ENCODE data around the gene WRAP73.

WRAP73 gene

DNA sequence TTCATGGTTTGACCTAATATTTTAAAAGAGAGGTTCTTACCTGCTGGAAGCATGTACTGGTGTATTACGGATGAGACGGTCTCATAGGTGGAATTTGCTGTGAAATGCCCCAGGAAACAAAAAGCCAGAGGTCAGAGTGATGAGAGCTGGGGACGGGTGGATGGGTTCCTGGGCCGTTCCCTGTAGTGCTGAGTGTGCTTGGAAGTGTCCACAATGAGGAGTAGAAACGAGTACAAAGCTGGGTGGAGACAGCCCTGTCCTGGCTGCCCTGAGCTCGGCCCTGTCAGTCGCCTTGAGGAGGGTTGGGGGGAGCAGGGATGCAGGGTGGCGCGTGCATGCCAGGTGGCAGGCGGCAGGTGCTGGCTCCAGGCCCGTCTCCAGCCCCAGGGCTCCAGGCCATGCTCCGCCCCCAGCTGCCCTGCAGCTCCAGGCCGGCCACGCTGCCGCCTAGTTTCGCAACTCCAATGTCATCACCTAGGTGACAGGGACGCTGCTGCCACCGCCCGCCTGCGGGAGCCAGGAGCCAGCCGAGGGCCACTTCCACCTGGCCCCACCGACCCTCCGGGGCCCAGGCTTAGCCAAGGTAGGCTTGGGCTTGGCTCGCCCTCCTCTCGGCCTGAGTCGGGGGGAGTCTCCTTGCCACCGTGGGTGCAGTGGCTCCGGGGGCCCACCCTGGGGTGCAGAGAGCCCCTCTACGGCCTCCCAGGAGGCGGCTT is 18.8 kb upstream of the WRAP73 start:
- peak; percentile 86 for DNase-seq (ENCODE audit: low spot score)

DNA sequence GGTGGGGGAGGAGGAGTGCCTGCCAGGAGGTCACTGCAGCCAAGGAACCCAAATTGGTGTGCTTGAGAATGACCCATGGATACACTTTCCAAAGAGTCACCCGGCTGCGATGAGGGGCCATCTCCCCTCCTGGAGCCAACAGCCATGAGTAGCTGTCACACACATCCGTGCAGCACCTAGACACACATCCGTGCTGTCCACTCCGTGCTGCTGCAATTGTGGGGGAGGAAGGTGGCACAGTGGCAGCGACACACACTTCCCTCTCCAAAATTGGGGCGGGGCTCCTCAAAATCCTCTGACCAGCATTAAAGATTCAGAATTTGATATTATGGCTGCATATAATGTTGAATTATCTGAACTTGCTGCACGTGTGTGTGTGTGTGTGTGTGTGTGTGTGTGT is 18.2 kb upstream of the WRAP73 start:
- DNase-seq (ENCODE audit: low spot score), result no peak

DNA sequence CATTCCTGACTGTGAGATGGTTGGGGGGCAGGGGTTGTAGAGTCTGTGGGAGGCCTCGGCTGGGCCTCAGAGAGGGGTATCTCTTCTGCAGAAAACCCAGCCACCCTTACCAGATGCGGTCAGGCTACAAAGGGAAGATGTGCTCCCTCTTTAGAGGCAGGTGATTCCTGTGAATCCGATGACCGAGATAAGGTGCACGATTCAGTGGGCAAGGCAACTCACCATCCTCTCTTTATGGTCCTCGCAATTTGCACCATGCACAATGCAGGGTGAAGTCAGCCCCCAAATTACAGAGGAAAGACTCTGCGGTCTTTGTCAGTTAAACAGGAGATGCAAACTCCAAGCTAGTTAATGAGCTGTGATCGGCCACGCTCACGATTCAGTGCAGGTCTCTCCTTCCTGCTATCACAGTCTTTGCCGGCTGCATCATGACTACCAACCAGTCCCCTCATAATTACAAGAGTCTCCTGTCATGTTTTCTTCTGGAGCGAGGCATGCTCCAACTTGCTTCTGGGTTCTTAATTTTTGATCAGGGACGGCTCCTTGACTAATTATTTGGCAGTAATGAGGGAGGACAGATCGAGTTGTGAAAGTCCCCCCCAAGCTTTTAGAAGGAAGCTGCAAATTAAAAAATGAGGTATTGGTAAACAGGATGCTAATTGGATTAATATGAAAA is 14.9 kb upstream of the WRAP73 start:
- DNase-seq (ENCODE audit: low spot score), result no peak

DNA sequence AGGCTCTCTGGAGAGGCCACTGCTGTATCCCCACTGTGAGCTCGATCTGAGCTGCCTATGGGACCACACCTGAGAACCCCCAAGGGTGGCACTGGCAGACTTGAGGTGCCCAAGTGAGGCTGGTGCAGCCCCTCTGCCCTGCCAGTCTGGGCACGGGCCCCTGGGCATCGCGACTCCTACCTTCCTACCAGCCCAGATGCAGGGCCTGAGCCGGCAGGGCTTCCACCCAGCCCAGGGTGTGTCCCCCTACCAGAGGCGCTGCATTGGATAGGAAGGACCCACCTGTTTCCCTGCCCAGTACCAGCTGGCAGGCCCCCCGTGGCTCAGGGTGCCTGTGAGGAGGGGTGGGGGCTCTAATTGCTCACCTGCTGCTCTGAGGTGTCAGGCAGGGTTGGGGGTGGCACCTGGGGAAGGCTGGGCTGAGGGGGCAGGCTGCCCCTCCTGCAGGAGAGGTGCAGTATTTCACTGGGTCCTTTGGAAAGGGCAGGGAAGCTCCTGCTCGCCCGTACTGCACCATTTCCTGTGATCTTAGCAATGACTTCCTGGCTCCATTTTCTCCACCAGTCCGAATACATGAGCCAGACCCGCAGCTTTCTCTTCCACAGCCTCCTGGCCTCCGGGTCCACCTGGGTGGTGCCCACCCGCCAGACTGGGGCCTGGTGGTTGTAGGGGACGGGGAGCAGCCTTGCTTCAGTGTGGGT is 14.2 kb upstream of the WRAP73 start:
- DNase-seq (ENCODE audit: low spot score), result no peak

DNA sequence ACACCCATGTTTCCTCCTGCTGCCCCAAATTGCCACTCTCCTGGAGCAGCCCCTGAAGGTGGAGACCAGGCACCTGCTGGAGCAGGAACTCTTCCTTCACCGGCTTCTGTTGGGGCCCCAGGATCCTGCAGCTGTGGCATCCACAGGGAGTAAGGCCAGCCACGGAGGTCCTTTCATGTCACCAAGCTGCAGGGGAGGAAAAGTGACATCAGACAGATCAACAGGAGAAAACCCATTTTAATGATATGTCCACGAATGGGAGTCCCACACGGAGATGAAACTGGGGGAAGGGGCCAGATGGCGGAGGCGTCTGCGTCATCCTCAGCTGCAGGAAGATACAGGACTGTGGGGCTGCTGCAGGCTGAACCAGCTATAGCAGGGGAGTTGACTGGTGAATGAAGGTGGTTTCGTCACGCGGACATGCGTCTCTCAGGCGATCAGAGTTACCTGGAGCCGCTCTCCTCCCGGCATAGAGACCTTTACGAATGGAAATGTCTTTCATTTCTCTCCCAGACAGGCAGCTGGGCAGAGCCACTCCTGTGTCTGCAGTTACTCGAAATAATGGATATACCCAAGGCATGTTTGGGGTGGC is 12.3 kb upstream of the WRAP73 start:
- no peak for DNase-seq (ENCODE audit: low spot score)

DNA sequence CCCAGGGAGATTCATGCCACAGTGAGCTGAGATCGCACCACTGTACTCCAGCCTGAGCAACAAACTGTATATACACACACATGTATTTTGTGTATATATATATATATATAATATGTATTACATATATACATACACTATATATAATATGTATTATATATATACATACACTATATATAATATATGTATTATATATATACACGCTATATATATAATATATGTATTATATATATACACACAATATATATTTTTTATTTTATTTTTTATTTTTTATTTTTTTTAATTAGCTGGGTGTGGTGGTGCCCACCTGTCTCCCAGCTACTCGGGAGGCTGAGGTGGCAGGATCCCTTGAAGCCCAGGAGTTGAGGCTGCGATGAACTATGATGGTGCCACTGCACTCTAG is 11.7 kb upstream of the WRAP73 start:
- no peak for DNase-seq (ENCODE audit: low spot score)

DNA sequence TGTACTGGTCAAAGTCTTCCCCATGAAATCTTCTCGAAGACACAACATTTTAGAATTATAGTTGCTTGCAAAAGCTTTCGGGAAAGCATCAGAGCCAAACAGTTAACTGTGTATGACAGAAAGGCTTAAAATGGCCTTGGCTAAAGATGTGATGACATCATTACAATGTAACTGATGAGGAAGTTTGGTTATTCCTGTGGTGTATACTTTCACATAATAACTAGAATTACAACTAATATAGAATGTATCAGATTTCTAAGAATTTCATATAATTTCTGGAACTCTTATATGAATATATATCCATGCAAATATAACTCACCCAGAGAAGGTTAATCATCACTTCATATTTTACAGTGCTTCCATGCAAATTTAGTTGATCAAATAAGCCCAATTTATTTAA is 10.8 kb upstream of the WRAP73 start:
- no peak for DNase-seq (ENCODE audit: low spot score)

DNA sequence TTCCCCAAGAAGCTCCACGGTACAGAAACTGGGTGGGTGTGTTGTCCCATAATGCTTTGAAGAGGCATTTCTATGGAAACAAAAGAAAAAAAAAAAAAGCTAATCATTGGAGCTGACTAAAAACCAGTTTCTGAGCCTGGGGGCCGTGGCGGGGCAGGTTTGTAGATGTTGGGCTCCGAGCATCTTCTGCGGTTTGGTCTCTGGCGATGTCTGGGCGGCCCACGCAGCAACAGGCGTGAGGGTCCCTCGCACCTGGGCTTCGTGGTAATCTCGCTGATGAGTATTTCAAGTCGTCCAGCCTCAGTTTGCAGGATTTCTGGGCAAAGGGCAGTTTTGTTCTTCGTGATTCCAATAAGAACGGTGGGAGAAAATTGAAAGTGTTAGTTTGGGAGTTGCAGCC is 9.2 kb upstream of the WRAP73 start:
- DNase-seq (ENCODE audit: low spot score), result no peak

DNA sequence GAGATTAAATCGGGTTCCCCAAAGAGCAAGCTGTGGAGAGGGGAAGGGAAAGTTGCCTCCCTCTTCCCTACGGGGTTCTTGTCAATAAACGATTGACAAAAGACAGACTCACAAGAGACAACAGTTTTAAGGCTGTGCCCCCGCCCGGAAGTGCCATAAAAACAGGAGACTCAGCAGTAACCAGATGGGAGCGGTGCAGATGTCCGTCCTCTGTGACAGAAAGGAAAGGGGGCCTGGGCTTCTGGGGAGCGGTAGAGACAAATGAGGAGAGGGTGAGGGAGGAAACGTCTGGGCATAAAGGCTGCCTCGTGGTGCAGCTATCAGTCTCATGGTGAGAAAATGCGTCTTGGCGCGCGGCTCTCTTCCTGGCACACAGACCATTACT is 8.3 kb upstream of the WRAP73 start:
- no peak for DNase-seq (ENCODE audit: low spot score)

DNA sequence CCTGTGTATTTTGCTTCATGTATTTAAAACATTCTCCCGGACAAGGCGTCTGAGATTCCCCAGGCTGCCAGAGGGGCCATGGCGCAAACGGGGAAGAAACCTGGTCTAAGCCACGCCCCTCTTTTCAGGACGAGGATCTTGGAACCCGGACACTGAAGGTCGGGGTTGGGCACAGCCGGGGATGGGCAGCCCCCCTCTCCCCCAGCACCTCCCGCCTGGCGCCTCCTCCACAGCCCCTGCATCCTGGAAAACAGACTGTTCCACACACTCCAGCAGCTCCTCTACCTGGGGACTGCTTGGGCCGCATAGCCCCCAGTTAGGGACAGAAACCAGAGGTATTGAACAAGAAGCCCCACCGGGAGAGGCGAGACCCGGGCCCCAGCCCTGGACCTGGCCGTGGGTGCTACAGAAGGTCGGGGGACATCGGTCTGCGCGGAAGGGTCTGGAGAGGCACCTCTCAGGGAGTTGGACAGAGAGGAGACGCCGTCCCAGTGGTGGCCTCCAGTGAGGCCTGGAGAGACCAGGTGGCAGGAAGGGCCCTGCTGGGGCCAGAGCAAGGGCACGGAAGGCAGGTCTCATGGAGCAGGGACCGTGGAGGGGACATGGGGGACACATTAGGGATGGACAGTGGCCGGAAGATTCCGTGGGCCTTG is 7.8 kb upstream of the WRAP73 start:
- DNase-seq (ENCODE audit: low spot score), result no peak

DNA sequence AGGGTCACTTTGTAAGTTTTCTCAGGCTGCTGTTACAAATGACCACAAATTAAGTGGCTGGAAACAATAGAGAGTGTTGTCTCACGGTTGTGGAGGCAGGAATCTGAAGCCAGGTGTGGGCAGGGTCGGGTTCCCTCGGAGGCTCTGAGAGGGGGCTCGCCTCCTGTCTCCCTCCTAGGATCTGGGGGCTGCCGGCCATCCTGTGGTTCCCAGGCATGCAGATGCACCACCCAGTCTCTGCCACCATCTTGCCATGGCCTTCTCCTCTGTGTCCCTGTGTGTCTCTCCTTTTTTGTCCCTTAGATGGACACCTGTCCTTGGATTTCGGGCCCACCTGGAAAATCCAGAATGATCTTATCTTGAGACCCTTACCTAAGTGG is 7.2 kb upstream of the WRAP73 start:
- no peak for DNase-seq (ENCODE audit: low spot score)

DNA sequence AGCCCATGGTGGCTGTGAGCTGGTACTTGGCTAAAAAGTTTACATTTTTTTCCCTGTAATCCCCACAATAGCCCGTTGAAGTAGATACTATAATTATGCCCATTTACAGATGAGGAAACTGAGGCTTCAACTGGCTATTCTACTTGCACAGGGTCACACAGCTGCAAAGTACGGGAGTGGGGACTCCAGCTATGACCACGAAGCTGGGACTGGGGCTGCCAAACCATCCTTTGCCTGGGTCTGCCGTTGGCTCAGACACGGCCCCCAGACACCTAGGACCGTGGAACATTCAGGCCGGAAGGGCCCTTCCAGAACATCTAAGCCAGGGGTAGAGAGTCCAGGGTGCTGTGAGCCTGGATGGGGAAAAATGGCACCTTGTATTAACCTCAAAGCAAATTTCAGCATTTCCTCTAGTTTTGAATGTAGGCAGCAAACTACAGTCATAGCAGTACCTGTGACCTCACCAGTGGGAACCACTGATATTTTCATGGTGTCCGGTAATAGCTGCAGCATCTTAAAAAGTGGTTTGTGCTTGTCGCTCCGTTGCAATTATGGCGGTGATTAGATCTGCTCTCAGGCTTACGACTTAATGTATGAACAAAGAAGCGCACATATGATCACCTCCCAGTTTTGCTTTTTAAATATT is 6.7 kb upstream of the WRAP73 start:
- DNase-seq (ENCODE audit: low spot score), result no peak

DNA sequence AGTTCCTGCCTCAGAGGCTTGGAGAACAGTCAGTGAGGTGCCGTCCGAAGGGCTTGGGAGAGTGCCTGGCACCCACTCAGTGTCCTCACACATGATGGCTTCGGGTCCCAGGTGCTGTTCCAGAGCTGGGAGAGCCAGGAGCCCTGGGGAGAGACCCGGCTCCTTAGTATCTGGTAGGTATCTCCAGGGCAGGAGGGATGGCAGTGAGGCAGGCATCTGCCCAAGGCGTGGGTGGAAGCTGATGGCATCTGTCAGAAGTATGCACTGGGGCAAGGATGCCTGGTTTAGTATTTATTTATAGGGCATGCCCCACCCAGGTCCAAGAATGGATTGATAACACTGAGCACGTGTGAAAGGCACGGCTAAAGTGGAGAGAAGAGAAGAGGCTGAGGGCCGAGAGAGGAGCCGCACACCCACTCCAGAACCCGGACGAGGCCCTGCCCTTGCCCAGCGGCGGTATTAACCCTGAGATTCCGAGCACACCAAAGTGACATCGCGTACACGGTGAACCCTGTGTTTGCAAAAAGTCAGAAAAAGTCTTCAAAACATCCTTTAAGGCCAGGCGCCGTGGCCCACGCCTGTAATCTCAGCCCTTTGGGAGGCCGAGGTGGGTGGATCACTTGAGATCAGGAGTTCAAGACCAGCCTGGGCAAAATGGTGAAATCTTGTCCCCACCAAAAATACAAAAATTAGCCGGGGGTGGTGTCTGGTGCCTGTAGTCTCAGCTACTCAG is 4.8 kb upstream of the WRAP73 start:
- no peak for DNase-seq (ENCODE audit: low spot score)

DNA sequence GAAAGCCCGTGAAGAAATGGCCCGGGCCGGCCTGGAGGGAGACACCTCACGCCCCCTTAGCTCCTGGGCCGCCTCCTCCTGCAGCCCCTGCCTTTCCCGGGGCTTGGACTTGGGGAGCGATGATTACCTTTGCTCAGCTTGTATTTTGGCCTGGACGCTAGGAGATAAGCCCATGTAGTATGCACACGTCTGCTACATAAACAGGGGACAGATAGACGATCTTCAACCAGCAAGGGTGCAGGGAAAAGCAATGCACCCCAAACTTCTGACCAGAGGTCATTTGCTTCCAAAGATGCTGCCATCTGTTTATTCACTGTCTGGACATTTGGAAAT is 3.3 kb upstream of the WRAP73 start:
- no peak for DNase-seq (ENCODE audit: low spot score)

DNA sequence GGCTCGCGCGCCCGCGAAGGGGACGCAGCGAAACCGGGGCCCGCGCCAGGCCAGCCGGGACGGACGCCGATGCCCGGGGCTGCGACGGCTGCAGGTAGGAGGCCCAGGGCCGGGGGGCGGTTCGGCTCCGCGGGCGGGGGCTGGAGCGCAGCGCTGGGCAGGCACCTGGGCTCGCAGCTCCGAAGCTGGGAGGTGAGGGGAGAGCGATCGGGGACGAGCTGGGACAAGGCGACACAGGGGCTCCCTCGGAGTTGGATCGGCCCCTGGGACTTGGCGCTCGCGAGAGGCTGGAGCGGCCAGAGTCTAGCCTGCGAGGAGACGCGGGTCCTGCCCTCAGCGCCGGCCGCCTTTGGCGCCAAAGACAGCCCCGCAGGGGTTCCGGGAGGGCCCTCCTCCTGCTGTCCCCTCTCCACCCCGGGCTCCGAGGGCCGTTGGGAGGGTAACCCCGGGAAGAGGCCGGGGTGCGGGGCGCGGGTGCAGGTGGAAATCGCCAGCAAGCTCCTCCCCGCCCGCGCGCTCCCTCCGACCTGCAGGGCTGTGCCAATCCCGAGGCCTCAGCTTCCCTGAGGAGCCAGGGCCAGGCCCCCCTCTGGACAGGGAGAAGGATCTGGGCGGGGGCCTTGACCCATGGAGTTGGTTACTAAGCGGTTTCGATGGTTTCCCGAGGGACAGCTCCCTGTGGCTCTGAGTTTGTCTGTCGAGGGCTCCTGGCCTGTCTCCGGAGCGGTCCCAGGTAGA is 2.8 kb upstream of the WRAP73 start:
- peak; percentile 40 for DNase-seq (ENCODE audit: low spot score)

DNA sequence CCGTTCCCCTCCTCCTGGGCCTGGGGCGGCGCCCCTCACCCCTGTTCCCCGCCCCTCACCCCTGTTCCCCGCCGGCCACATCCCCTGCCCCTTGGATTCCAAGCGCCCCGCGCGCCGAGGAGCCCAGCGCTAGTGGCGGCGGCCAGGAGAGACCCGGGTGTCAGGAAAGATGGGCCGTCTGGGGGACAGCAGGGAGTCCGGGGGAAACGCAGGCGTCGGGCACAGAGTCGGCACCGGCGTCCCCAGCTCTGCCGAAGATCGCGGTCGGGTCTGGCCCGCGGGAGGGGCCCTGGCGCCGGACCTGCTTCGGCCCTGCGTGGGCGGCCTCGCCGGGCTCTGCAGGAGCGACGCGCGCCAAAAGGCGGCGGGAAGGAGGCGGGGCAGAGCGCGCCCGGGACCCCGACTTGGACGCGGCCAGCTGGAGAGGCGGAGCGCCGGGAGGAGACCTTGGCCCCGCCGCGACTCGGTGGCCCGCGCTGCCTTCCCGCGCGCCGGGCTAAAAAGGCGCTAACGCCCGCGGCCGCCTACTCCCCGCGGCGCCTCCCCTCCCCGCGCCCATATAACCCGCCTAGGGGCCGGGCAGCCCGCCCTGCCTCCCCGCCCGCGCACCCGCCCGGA is 2.1 kb upstream of the WRAP73 start, which contains the start of gene TP73:
Gene TP73 (plus strand): TSS at position 587 of the 618 bp plus-strand sequence. CDS start 29,850 bp downstream, outside the sequence.
- DNase-seq (ENCODE audit: low spot score), result peak; percentile 61

DNA sequence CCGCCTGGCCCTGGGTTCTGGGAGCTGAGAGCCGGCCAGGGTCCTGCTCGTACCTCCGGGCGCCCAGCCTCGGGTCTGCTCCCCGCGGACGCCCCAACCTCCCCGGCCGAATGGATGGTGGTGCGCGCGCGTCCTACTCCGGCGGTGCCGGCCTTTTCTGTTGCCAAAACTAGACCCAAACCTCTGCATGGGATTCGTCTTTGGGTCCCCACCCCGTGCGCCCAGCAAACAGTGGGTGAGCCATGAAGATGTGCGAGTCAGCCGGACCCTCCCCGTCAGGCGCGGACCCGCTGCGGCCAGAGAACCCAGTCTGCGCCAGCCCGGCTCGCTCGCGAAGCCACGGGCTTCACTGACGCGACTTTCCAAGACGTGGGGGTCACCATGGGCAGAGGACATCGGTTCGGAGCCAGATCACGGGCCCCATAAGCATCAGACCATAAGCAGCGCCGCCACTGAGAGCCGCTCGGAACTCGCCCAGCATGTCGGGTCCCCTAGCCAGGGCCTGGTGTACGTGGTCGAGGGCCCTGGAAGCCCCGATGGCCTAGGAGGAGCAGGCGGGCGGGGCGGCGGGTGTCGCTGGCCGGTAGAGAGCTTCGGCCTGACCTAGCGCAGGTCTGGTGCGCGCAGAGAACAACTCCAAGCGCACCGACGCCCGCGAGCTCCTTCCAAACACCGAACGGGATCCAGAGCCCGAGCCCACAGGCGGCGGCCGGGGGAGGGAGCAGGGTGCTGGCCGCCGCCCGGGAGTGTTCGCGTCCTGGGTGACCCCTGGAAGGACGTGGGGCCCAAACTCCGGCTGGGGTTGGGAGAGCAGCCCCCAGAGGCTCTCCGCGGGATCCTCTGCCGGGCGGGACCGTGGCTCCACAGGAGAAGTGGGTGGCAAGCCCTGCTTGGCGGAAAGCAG is 1.4 kb upstream of the WRAP73 start:
- DNase-seq (ENCODE audit: low spot score), result no peak

DNA sequence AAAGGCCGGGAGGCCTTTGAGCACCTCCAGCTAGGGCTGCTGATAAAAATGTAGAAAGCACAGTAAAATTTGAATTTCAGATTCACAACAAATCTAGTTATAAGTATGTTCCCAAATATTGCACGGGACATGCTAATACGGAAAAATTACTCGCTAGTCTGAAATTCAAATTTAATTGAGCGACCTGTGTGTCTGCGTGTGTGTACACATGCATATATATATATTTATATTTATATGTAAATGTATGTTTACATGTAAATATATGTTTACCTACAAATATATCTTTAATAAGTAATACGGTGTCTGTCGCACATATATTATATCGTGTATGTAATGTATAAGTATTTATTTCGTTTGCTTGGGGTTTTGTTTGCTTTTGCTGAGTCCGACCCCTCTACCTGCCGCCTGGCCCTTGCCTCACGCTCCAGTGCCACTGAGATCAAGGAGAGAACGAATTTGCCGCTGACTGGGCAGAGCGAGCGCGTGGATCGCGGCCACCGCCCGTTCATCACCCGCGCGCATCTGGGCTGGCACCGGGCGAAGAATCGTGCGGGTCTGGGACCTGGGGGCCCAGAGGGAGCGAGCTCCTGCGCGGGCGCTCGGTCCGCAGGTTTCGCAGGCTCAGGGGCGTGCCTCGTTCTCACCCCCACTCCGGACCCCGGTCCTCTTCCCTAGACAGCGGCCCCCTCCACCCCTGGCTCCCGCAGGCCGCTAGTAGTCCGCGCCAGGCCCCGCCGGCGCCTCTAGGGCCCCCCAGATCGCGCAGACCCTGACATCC is 534 bp upstream of the WRAP73 start:
- no peak for DNase-seq (ENCODE audit: low spot score)
